Stomach (tissue), 9 donors: Measurements from ENCODE around the gene FAM3D. TPM values are rescaled to one million over a fixed set of nuclear protein-coding genes. Genes with fewer than 3 reads are reported as not detected.
A peak's percentile ranks its signal among the peaks of the same experiment; 100 is the strongest.

Source experiments
- DNase-seq, 2 donors: peaks; one replicate each; pipeline versions ENCODE4 v3.0.0 to v3.0.0-alpha.2; 2013 to 2019
- H3K27ac ChIP-seq, 5 donors: fragments of 200-600 bp in 4 of 5; sonication (generic) in 4 of 5; one replicate each; pipeline ENCODE4 v1.5.1; 2013 to 2019; ENCODE audit warnings: mild to moderate bottlenecking in 1 of 5, moderate library complexity in 1 of 5
- H3K27me3 ChIP-seq, 3 donors: fragments of 200-600 bp; sonication (generic); one replicate each; pipeline ENCODE4 v1.5.1; 2017 to 2019; ENCODE audit warnings: mixed run types in 1 of 3
- H3K36me3 ChIP-seq, 4 donors: fragments of 200-600 bp; sonication (generic); 1 replicate in 3 of 4; 2 replicates in 1 of 4; pipeline ENCODE4 v1.5.1; 2016 to 2019
- H3K4me1 ChIP-seq, 4 donors: fragments of 200-600 bp; sonication (generic); one replicate each; pipeline ENCODE4 v1.5.1; 2016 to 2019
- H3K4me3 ChIP-seq, 4 donors: fragments of 200-600 bp; sonication (generic) in 3 of 4; one replicate each; pipeline ENCODE4 v1.5.1; 2016 to 2019; ENCODE audit warnings: mild to moderate bottlenecking in 1 of 4
- H3K9me3 ChIP-seq, 4 donors: fragments of 200-600 bp; sonication (generic); one replicate each; pipeline ENCODE4 v1.5.1; 2016 to 2019
- EP300 ChIP-seq: sonication (generic); formaldehyde crosslinking; IDR thresholded peaks from one replicate; pipeline ENCODE4 v1.6.1; 2017; ENCODE audit warnings: antibody characterized with exemption
- POLR2A ChIP-seq, 4 donors: fragments of 450-650 bp; IDR thresholded peaks; one replicate each; pipeline ENCODE4 v1.6.1; 2016; ENCODE audit warnings: antibody characterized with exemption in 4 of 4, control low read depth in 2 of 4, mild to moderate bottlenecking in 1 of 4, moderate library complexity in 1 of 4
- POLR2AphosphoS5 ChIP-seq, 3 donors: sonication (generic); formaldehyde crosslinking; IDR thresholded peaks; one replicate each; pipeline ENCODE4 v1.6.1; 2016; ENCODE audit warnings: antibody characterized with exemption in 3 of 3
- WGBS, 5 donors: extraction: QIAGEN DNeasy Blood & Tissue Kit in 3 of 5; methylation state at CpG; one replicate each; pipeline versions ENCODE4 v1.1.5 to v1.1.7; 2013 to 2018; 5-methylcytosine and 5-hydroxymethylcytosine counted together
- intact Hi-C: fragments of 100-400 bp; cut with DNase I; formaldehyde crosslinking; loops from one replicate; pipeline ENCODE4 v1.15.1; 2023; ENCODE audit warnings: low total_unique reads
- polyA plus RNA-seq, 3 donors: library from polyadenylated mRNA; stranded (reverse); fragments of 200-250 nt; gene quantifications; one replicate each; pipeline ENCODE4 v1.2.3, GENCODE V29; 2013
- total RNA-seq, 5 donors: library from RNA; depleted of rRNA; stranded (reverse); fragments of >200 nt; gene quantifications; one replicate each; pipeline versions ENCODE4 v1.1.0 to v1.2.3, GENCODE V29; 2014 to 2016
- TF ChIP-seq, protein P1 (sequence below), 7 experiments: fragments of 450-650 bp in 4 of 7; fragments of 200-600 bp in 3 of 7; sonication (generic) in 3 of 7; IDR thresholded peaks; one replicate each; pipeline ENCODE4 v1.5.1; 2016 to 2019; ENCODE audit warnings: antibody characterized with exemption in 7 of 7, control low read depth in 2 of 7, mild to moderate bottlenecking in 1 of 7
- donor health status: healthy with polysubstance abuse.
- donor health status: Bipolar disorder and iron deficiency.
- donor health status: healthy.

Gene FAM3D
- total and polyA plus RNA-seq, 8 donors, result 7.6 to 581 (median 39.1) TPM

GRCh38 chr3:58708116-58708791, 41.7 kb upstream of the FAM3D start:
- 54 to 70% (median 57%) methylated on average over 3 of the region's 3 CpGs for WGBS, 5 donors
- Histone ChIP-seq H3K27ac (no peak overlapping the region), H3K4me3 (no peak overlapping the region), H3K36me3 (no peaks in the 10 kb centered on the region), H3K4me1 (peaks cover 0 to 10% (median 5%) of the 10 kb centered on the region in 4 donors), H3K27me3 (no peaks in the 10 kb centered on the region), H3K9me3 (no peaks in the 10 kb centered on the region)
- intact Hi-C loops, result no loop called here
- TF ChIP-seq EP300 (no peak), POLR2A (IDR thresholded peaks at IDR 0.05) (no peak), POLR2AphosphoS5 (IDR thresholded peaks at IDR 0.05) (no peak)
- TF ChIP-seq, protein P1, sequence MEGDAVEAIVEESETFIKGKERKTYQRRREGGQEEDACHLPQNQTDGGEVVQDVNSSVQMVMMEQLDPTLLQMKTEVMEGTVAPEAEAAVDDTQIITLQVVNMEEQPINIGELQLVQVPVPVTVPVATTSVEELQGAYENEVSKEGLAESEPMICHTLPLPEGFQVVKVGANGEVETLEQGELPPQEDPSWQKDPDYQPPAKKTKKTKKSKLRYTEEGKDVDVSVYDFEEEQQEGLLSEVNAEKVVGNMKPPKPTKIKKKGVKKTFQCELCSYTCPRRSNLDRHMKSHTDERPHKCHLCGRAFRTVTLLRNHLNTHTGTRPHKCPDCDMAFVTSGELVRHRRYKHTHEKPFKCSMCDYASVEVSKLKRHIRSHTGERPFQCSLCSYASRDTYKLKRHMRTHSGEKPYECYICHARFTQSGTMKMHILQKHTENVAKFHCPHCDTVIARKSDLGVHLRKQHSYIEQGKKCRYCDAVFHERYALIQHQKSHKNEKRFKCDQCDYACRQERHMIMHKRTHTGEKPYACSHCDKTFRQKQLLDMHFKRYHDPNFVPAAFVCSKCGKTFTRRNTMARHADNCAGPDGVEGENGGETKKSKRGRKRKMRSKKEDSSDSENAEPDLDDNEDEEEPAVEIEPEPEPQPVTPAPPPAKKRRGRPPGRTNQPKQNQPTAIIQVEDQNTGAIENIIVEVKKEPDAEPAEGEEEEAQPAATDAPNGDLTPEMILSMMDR (IDR thresholded peaks at IDR 0.05), result no peak
- DNase-seq, result no peak

- intact Hi-C loops, result no loop called here
- TF ChIP-seq EP300, result no peak
- TF ChIP-seq, protein P1 (IDR thresholded peaks at IDR 0.05), result no peak
- no peak for TF ChIP-seq POLR2A (IDR thresholded peaks at IDR 0.05)
- no peak for TF ChIP-seq POLR2AphosphoS5 (IDR thresholded peaks at IDR 0.05)
- no peak for DNase-seq
- no peaks in the 10 kb centered on the region for H3K27me3 ChIP-seq
- H3K36me3 ChIP-seq, result no peaks in the 10 kb centered on the region
- H3K9me3 ChIP-seq, result no peaks in the 10 kb centered on the region
- 82 to 91% (median 90%) methylated on average over 3 of the region's 3 CpGs for WGBS, 5 donors
- no peak overlapping the region for H3K27ac ChIP-seq
- peaks cover 0 to 15% (median 5%) of the 10 kb centered on the region in 4 donors for H3K4me1 ChIP-seq
- H3K4me3 ChIP-seq, result no peak overlapping the region
Observed at GRCh38 chr3:58707390-58707930, 40.9 kb upstream of the FAM3D start.

DNA sequence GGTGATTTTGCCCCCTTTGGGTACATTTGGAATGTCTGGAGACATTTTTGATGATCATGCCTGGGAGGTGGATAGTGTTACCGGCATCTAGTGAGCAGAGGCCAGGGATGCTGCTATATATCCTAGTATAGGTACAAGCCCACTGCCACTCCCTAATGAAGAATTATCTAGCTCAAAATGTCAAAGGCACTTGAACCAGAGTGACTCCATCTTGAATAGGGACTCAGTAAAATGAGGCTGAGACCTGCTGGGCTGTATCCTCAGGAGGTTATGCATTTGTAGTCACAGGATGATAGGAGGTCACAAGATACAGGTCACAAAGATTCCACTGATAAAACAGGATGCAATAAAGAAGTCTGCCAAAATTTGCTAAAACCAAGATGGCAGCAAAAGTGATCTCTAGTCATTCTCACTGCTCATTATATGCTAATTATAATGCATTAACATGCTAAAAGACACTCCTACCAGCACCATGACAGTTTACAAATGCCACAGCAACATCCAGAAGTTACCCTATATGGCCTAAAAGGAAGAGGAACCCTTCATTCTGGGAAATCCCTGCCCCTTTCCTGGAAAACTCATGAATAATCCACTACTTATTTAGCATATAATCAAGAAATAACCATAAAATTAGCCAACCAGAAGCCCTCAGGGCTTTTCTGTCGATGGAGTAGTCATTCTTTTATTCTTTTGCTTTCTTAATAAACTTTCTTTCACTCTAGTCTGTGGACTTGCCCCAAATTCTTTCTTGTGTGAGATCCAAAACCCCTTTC, 40.0 kb upstream of the FAM3D start:
- WGBS, 5 donors, result 85 to 93% (median 88%) methylated on average over 2 of the region's 2 CpGs
- H3K4me1 ChIP-seq, result peaks cover 0 to 15% (median 5%) of the 10 kb centered on the region in 4 donors
- DNase-seq, result no peak
- intact Hi-C loops, result no loop called here
- no peak overlapping the region for H3K27ac ChIP-seq
- no peaks in the 10 kb centered on the region for H3K9me3 ChIP-seq
- TF ChIP-seq POLR2AphosphoS5 (IDR thresholded peaks at IDR 0.05) (no peak), EP300 (no peak), POLR2A (IDR thresholded peaks at IDR 0.05) (no peak)
- TF ChIP-seq, protein P1 (IDR thresholded peaks at IDR 0.05), result no peak
- H3K36me3 ChIP-seq, result no peaks in the 10 kb centered on the region
- H3K4me3 ChIP-seq, result no peak overlapping the region
- no peaks in the 10 kb centered on the region for H3K27me3 ChIP-seq

DNA sequence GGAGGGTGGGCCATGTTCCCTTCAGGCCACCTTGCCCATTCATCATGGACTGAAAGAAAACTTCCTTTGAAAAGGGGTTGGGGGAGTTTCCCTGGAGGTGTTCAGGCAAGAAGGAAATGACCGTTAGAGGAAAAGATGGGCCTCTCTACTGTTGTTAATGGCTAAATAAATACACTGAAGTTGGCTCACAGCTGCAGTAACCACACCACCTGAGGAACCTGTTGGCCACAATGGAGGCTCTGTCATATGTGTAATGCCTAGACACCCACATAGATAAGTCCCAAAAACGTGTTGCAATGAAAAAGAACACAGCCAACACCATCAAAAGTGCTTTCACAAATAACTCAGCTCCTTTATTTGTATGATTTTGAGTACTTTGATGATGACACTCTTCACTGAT, 38.2 kb upstream of the FAM3D start:
- H3K4me1 ChIP-seq, result peaks cover 0 to 15% (median 5%) of the 10 kb centered on the region in 4 donors
- H3K36me3 ChIP-seq, result no peaks in the 10 kb centered on the region
- intact Hi-C loops, result no loop called here
- TF ChIP-seq, protein P1 (IDR thresholded peaks at IDR 0.05), result no peak
- TF ChIP-seq POLR2A (IDR thresholded peaks at IDR 0.05), result no peak
- no peak for TF ChIP-seq EP300
- no peak for TF ChIP-seq POLR2AphosphoS5 (IDR thresholded peaks at IDR 0.05)
- DNase-seq, result peak; percentile 21 to 43
- H3K4me3 ChIP-seq, result no peak overlapping the region
- H3K9me3 ChIP-seq, result no peaks in the 10 kb centered on the region
- H3K27ac ChIP-seq, result peak overlapping the region; percentile 20 to 72 (median 56)
- no peaks in the 10 kb centered on the region for H3K27me3 ChIP-seq
- WGBS, 5 donors, result 11 to 43% (median 24%) methylated on average over 2 of the region's 2 CpGs
